Keratinocyte (primary cell): ENCODE results near the gene STK16.

Experiments used
- CTCF ChIP-seq, 3 experiments: IDR thresholded peaks in 1 of 3; conservative IDR thresholded peaks in 1 of 3; optimal IDR thresholded peaks in 1 of 3; 2 replicates in 2 of 3; 3 replicates in 1 of 3; pipeline versions ENCODE3 to v1.5.1; 2011; ENCODE audit warnings: low read length in 3 of 3, mild to moderate bottlenecking in 3 of 3, moderate library complexity in 2 of 3, control low read depth in 1 of 3, inconsistent platforms in 1 of 3; ENCODE audit not compliant: insufficient read depth in 2 of 3; ENCODE audit errors: extremely low read depth in 1 of 3
- EZH2 ChIP-seq: IDR thresholded peaks from one replicate; pipeline ENCODE4 v1.6.1; 2012; ENCODE audit warnings: inconsistent platforms, mild to moderate bottlenecking, low read length, moderate library complexity

GRCh38 chr2:219198974-219199373 is 46.3 kb upstream of the STK16 start:
- TF ChIP-seq CTCF (optimal IDR thresholded peaks at IDR 0.05 in 1 of 3, IDR thresholded peaks at IDR 0.05 in 1 of 3, conservative IDR thresholded peaks at IDR 0.05 in 1 of 3; ENCODE audit: extremely low read depth in 1 of 3, insufficient read depth in 2 of 3, low read length in 3 of 3), result no peak
- no peak for TF ChIP-seq EZH2
